Measurements from ENCODE around the gene ABI2.
"Not testable (repeated sequence)": the region's sequence is repeated elsewhere in the genome, so short reads cannot be mapped to it uniquely, and the experiment has no call there.

ABI2 gene

GRCh38 chr2:203327901-203328759, at the start of gene ABI2:
ABI2 (plus strand) TSS chr2:203328394; CDS start chr2:203328515, 121 bp downstream.
- peak; percentile 66 to 75 for DNase-seq (ENCODE audit: low read depth in 2 of 2)

- DNase-seq (ENCODE audit: low read depth in 2 of 2): no peak
Measured at GRCh38 chr2:203279288-203279687, 48.9 kb upstream of the ABI2 start.

GRCh38 chr2:203280428-203281064, 47.6 kb upstream of the ABI2 start:
- DNase-seq (ENCODE audit: low read depth in 2 of 2): peak; percentile 72 to 73

GRCh38 chr2:203282101-203282500, 46.1 kb upstream of the ABI2 start:
- DNase-seq (ENCODE audit: low read depth in 2 of 2): no peak

- DNase-seq (ENCODE audit: low read depth in 2 of 2): no peak
Measured at GRCh38 chr2:203286532-203286931, 41.7 kb upstream of the ABI2 start.

GRCh38 chr2:203301667-203302066, 26.5 kb upstream of the ABI2 start:
- DNase-seq (ENCODE audit: low read depth in 2 of 2): no peak

- DNase-seq (ENCODE audit: low read depth in 2 of 2): not testable (repeated sequence)
Measured at GRCh38 chr2:203302586-203302985, 25.6 kb upstream of the ABI2 start.

GRCh38 chr2:203310688-203311436, 17.3 kb upstream of the ABI2 start:
- no peak for DNase-seq (ENCODE audit: low read depth in 2 of 2)

GRCh38 chr2:203326356-203326755, 1.8 kb upstream of the ABI2 start:
- DNase-seq (ENCODE audit: low read depth in 2 of 2): no peak

GRCh38 chr2:203327582-203327900, 653 bp upstream of the ABI2 start:
- DNase-seq (ENCODE audit: low read depth in 2 of 2): no peak

- DNase-seq (ENCODE audit: low read depth in 2 of 2): no peak
Measured at GRCh38 chr2:203328760-203329540, 756 bp downstream of the ABI2 start.

- peak; percentile 22 to 23 for DNase-seq (ENCODE audit: low read depth in 2 of 2)
Measured at GRCh38 chr2:203330434-203330833, 2.2 kb downstream of the ABI2 start.

- no peak for DNase-seq (ENCODE audit: low read depth in 2 of 2)
Measured at GRCh38 chr2:203338322-203338721, 10.1 kb downstream of the ABI2 start.

GRCh38 chr2:203340791-203341487, 12.7 kb downstream of the ABI2 start:
- DNase-seq (ENCODE audit: low read depth in 2 of 2): peak; percentile 24

GRCh38 chr2:203341741-203342310, 13.6 kb downstream of the ABI2 start:
- no peak for DNase-seq (ENCODE audit: low read depth in 2 of 2)

GRCh38 chr2:203342374-203342773, 14.2 kb downstream of the ABI2 start:
- not testable (repeated sequence) for DNase-seq (ENCODE audit: low read depth in 2 of 2)

- DNase-seq (ENCODE audit: low read depth in 2 of 2): no peak
Measured at GRCh38 chr2:203344667-203345066, 16.5 kb downstream of the ABI2 start.

GRCh38 chr2:203346612-203347011, 18.4 kb downstream of the ABI2 start:
- no peak for DNase-seq (ENCODE audit: low read depth in 2 of 2)

GRCh38 chr2:203347375-203347774, 19.2 kb downstream of the ABI2 start:
- DNase-seq (ENCODE audit: low read depth in 2 of 2): no peak

GRCh38 chr2:203352604-203353255, 24.5 kb downstream of the ABI2 start:
- DNase-seq (ENCODE audit: low read depth in 2 of 2): no peak

All from fibroblast of skin of left quadriceps (primary cell).